Measurements from ENCODE around the gene XRN2.

The XRN2 gene, protein sequence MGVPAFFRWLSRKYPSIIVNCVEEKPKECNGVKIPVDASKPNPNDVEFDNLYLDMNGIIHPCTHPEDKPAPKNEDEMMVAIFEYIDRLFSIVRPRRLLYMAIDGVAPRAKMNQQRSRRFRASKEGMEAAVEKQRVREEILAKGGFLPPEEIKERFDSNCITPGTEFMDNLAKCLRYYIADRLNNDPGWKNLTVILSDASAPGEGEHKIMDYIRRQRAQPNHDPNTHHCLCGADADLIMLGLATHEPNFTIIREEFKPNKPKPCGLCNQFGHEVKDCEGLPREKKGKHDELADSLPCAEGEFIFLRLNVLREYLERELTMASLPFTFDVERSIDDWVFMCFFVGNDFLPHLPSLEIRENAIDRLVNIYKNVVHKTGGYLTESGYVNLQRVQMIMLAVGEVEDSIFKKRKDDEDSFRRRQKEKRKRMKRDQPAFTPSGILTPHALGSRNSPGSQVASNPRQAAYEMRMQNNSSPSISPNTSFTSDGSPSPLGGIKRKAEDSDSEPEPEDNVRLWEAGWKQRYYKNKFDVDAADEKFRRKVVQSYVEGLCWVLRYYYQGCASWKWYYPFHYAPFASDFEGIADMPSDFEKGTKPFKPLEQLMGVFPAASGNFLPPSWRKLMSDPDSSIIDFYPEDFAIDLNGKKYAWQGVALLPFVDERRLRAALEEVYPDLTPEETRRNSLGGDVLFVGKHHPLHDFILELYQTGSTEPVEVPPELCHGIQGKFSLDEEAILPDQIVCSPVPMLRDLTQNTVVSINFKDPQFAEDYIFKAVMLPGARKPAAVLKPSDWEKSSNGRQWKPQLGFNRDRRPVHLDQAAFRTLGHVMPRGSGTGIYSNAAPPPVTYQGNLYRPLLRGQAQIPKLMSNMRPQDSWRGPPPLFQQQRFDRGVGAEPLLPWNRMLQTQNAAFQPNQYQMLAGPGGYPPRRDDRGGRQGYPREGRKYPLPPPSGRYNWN

DNA sequence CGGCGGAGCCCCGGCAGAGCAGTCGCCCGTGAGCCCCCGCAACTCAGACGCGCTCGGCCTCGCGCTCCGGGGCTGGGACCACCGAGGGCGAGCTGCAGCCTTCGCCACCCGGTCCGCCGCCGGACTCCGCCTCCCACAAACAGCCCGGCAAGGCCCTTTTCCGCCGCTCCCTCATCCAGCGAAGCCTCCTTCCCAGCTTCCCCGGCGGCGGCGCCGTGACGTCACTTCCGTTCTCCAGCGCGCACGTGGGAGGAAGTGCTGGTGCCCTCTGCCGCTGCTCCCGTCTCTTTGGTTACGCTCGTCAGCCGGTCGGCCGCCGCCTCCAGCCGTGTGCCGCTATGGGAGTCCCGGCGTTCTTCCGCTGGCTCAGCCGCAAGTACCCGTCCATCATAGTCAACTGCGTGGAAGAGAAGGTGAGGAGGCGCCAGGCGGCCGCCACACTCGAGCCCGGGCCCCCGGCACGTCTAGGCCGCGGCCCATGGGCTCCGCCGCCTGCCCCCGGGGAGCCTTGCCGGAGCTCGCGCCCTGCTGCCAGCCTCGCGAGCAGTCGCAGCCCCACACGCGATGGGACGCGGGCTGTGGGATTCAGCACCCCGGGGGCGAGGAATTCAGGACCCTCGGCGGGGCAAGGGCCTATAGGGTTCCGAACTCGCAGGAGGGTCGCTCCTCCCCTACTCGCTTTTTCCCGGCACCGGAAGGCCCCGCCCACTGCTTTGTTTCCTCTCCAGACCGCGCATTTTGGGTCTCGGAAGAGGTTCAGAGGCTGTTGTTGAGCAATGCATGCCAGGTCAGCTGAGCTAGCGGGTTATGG lies at the start of gene XRN2:
Gene XRN2, plus strand, starts transcription at position 271 of the 811 bp plus-strand sequence. Its CDS starts 68 bp downstream, at position 339.
- peak; percentile 85 for DNase-seq (ENCODE audit: low read depth)

DNA sequence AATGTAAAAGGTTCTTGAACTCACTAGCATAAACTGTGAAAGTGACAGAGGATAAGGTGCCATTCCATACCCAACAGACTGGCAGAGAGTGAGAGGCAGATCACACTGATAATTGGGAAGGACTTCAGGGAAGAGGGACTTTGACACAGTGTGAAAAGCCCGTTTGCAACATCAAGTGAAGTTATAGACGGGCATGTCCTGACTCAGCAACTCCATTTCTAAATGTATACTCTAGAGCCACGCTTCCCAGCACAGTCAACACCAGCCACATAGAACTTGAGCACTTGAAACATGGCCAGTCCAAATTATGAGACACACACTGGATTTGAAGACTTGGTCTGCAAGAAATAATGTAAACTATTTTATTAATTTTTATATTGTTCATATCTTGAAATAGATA lies 45.9 kb upstream of the XRN2 start:
- DNase-seq (ENCODE audit: low read depth), result no peak

DNA sequence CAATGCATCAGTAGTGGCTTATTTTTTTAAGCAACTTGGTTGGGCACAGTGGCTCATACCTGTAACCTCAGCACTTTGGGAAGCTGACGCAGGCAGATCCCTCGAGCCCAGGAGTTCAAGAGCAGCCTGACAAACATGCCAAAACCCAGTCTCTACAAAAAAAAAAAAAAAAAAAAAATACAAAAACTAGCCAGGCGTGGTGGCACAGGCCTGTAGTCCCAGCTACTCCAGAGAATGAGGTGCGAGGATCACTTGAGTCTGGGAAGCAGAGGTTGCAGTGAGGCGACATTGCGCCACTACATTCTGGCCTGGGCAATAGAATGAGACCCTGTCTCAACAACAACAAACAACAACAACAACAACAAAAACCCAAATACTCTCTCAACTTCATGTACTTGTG lies 44.7 kb upstream of the XRN2 start:
- no peak for DNase-seq (ENCODE audit: low read depth)

DNA sequence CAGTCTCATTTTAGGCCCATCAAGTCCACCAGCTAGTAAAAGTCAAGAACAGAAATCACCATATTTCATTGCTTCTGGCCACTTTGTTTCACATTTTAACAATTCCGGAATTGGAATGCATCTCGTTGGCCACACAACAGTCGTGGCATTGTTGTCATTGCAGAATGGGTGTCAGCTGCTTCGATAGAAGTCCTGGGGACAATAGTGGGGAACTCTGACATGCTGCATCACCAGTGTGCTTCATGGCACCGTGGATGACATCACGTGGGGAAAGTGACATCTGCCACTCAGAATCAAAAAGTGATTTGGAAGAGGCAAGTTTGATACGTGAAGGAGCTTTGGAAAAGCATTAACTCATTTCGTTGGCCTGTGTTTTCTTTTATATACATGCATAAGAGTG lies 43.8 kb upstream of the XRN2 start:
- no peak for DNase-seq (ENCODE audit: low read depth)

DNA sequence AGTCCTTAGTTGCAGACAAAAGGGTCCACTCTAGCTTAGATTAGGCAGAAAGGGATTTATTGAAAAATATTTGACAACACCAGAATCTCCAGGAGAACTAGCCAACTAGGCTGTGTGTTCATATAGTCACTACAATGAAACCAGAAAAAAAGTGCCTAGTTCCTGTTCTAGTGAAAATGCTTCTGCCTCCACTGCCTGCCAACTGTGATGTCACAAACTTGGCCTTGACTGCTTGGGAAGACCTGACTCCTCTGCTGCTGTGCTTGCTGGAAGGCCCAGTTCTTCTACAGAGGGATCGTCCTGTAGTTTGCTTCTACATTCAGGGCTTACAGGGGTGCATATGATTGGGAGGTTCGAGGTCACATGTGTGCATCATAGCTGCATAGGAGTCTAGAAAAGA lies 40.3 kb upstream of the XRN2 start:
- DNase-seq (ENCODE audit: low read depth), result no peak

DNA sequence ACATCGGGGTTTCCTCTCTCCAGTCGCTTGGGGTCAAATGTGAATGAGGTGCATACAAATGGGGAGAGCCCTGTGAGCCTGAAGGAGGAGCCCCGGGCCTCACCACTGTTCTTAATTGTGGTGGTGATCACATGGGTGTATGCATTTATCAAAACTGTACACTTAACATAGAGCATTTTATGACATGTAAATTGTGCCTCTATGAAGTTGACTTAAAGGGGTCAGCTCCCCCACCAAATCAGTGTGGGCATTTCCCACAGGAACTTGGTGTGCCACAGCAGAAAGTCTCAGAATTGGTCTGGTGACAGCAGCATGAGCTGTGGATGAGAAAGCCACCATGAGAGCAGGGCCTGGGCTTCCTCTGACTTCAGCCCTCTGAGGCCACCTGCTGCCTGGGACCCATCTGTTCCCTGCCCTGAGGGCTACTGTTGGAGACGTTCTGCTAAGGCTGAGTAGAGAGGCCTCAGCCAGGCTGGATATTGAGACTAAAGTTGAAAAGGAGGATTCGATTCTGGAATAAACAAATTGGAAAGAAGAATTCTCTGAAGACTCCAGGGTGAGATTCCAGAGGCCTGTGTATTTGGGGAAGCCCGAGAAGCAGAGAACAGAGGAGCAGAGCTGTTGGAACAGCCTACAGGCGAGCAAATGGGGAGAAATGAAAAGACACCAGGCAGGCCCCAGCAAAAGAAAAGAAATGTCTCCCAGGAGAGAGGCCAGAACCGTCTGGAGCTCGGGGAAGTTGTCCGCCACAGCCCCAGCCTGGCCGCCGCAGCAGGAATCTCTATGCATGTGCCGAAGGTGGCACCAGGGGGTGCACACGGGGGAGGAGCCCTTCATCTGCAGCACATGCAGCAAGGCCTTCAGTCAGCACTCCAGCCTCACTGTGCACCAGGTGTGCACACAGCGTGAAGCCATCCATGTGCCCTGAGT lies 37.6 kb upstream of the XRN2 start:
- DNase-seq (ENCODE audit: low read depth), result no peak

DNA sequence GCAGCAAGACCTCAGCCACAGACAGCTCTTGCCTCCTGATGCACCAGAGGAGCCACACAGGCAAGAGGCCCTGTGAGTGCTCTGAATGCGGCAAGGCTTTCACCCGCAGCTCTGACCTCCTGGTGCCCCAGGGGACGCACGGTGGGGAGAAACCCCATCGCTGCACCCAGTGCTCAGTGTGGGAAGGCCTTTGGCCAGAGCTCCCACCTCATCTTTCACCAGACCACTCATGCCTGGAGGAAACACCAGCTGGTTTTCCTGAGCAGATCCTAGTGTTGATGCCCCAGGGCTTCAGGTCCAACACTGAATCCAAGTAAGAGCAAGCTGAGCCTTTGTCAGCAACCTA lies 37.0 kb upstream of the XRN2 start:
- no peak for DNase-seq (ENCODE audit: low read depth)

DNA sequence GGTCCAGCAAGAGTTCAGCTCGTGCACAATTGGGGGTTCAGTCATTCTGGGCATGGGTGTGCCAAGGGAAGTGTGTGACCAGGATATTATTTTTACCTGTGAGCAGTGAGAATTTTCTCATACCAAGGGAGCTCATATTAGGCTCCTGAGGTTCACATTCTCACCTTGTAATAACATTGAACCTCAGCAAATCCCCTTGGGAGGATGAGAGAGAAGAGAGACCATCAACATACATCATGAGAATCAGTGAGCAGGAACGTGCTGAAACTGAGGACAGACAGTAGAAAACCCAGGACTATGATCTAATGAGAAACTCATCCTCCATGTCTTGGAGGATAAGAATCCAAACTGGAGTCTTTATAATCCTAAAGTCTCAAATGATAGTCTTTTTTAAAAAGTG lies 33.4 kb upstream of the XRN2 start:
- DNase-seq (ENCODE audit: low read depth), result no peak

DNA sequence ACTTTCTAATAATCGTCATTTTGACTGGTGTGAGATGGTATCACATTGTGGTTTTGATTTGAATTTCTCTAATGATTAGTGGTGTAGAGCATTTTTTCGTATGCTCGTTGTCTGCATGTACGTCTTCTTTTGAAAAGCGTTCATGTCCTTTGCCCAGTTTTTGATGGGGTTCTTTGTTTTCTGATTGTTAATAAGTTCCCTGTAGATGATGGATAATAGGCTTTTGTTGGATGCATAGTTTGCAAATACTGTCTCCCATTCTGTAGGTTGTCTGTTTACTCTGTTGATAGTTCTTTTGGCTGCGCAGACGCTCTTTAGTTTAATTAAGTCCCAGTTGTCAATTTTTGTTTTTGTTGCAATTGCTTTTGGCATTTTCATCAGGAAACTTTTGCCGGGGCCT lies 32.3 kb upstream of the XRN2 start:
- DNase-seq (ENCODE audit: low read depth), result no peak

DNA sequence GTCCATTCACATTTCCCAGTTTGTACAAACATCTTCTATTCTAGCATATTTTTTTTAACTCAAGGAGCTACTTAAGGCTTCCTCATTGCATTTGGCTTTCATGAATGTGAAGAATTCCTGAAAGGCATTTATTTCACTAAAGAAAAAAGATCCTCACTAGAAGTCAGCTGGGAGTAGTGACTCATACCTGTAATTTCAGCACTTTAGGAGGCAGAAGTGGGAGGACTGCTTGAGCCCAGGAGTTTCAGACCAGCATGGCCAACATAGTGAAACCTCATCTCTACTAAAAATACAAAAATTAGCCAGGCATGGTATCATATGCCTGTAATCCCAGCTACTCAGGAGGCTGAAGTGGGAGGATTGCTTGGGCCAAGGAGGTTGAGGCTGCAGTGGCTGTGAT lies 30.9 kb upstream of the XRN2 start:
- DNase-seq (ENCODE audit: low read depth), result no peak

DNA sequence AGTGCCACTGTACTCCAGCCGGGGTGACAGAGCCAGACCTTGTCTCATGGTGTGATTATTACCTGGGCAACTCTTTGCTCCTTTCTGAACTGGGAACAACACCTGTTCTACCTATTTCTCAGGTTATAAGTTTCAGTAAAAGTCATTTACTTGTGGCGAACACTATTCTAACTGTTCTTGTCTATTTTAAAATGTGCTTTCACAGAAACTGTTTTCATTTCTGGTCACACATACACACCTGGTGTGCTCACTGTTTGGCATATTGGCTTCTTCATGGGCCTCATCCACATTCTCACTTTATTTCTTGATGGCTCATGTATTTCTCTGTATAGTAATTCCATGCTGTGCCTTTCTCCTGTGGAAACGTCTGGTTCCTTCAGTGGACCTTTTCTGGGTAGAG lies 30.5 kb upstream of the XRN2 start:
- DNase-seq (ENCODE audit: low read depth), result no peak

DNA sequence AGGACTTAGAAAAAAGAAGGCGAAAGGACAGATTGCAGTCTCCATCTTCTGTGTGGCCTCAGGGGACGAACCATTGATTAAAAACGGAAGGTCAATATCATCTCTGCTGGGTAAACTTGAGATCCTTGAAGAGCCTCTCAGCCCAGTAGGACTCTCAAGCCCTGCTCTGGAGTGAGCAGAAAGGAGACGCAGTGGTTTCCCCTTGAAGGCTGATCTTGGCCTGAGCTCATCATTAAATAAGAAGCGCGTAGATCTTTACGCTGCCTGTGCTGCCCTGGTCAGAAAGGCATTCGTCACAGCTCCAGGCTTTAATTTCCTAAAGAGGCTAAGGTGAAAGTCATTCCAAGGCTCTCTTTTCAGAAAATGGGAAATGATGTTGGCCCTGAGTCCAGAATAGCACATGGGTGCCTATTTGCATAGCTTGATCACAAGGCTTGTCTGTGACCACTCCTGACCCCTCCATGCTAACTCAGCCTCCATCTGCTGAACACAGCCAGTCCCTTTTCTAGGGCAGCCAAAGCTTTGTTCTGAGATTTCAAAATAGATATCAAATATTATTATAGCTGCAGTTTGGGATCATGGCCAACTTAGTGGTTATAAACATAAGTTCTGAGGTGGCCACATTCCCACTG lies 29.3 kb upstream of the XRN2 start:
- DNase-seq (ENCODE audit: low read depth), result no peak

DNA sequence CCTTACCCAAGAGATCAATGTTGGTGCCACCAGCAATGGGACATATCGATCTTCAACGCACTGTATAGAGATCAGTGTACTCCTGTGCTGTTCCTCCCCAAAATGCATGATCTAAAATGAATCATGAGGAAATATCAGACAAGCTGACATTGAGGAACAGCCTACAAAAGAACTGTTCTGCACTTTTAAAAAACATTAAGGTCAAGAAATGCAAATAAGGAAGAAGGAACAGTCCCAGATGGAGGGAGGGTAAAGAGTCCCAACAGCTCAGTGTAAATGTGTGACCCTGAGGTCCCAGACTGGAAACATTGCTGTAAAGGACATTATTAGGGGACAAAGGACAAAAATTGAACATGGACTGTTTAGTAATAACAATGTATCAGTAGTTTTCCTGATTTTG lies 24.3 kb upstream of the XRN2 start:
- no peak for DNase-seq (ENCODE audit: low read depth)

DNA sequence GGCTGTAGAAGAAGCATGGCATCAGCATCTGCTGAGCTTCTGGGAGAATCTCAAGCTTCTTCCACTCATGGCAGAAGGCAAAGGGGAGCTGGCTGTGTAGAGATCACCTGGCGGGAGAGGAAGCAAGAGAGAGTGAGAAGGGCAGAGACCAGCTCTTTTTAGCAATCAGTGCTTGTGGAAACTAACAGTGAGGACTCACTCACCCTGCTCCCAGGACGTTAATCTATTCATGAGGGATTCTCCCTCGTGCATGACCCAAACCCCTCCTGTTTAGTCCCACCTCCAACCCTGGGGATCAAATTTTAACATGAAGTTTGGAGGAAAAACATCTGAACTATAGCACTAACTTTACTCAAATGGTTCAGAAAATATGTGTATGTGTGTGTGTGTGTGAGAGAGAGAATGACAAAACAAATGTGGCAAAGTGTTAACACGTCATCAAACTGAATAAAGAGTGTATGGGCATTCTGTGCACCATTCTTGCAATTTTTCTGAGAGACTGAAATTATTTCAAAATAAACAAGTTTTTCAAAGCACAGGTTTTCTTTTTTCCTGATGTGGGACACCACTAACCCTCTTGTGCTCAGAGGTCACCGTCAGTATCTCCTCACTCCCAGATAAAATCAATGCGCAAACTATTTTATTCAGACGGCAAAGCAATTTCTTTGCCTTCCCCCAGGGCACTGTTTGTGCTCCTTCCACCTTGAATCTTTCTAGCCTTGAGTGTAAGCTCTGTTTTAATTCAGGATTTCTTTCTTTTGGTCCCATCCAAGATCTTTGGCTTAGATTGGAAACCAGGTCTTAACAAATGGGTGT lies 23.2 kb upstream of the XRN2 start:
- no peak for DNase-seq (ENCODE audit: low read depth)

DNA sequence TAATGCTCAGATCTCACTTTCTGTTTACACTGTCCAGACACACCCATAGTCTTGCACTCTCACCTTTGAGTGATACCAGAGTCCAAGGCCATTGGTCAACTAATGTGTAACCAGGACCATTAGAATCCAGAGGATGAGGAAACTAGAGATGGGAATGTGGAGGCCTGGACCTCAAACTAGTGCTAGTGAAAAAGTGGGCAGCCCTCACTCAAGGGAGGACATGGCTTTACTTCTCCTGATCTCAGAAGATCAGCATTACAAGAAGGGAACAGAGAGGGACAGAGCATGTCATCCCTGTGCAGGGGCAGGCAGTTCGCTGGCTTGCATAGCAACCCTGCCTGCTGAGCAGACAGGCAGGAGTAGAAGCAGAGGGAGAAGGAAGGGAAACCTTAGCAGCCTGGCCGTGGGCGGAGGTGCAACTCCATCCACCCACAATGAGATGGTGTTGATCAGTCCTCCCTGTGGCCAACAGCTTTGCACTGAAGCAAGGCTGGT lies 22.6 kb upstream of the XRN2 start:
- no peak for DNase-seq (ENCODE audit: low read depth)

DNA sequence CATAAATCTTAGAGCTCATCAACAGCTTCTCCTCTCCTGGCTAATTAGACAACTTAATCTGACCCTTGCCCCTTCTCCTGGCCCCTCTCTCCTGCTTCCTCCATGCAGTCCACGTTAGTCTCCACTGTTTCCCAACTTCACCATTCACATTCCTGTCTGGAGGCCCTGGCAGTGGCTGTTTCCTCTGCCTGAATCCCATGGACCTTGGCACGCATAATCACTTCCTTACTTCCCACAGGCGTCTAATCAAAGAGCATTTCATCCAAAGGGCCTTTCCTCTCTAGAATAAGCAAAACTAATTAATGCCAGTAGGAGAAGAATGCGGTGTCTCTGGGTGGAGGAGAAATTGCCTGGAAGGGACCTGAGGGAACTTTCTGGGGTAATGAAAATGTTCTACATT lies 16.4 kb upstream of the XRN2 start:
- no peak for DNase-seq (ENCODE audit: low read depth)

DNA sequence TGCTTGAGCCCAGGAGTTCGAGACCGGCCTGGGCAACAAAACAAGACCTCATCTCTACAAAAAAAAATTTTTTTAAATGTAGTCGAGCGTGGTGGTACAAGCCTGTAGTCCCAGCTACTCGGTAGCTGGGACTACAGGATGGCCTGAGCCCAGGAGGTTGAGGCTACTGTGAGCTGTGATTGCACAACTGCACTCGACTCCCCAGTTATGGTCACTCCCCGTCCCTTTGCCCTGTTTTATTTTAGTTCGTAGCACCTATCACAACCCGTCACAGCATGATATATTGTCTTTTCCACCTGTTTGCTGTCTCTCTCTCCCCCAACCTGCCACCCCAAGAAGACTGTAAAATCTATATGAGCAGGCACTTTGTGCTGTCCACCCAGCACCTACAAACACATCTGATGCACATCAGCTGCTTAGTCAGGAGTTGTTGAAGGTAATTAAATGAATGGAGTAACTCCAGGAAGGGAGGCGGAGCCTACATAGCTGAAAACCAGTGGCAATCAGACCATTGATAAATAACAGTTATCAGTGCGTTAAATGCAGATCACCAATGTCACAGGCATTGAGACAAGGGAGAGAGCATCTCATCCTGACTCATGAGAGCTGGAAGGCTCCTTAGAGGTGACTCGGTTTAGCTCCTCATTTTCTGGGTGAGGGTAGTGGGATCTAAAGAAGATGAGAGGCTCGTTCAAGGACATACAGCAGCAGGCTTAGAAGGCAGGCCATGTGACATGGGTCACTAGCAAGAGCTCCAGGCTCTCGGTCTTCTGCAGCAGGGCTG lies 14.4 kb upstream of the XRN2 start:
- DNase-seq (ENCODE audit: low read depth), result no peak

DNA sequence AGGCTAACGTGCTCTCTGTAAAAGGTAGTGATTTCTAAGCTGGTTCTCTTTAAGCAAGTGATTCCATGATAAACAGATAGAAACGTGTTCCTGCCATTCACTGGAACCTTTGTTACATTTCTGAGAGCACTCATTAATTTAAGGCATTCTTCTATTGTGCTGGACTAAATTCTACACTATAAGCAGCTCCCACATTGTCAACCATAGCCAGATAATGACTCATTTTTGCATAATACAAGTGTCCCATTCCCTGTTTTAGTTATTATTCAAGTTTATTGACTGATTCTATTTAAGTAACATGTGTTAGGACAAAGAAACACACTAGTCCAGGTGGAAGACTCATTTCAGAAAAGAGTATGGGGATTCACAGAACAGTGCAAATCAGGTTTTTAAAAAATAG lies 13.5 kb upstream of the XRN2 start:
- DNase-seq (ENCODE audit: low read depth), result no peak

DNA sequence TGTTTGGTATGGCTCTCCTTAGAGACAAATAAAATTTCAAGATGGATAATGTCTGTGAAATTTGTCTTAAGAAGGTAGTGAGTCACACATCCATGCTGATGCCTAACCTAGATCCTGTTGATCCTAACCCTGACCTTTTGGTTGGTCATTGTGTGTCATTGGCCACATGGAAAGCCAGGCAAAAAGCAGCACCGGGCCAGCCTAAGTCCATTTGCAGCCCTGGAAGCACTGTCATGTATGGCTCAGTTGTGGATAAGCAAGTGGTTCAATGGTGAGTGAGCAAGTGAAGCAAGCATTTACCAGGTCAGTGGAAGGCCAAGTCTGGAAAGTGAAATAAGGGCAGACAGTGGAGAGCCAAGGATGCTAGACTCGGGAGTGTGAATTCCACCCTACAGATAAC lies 12.1 kb upstream of the XRN2 start:
- no peak for DNase-seq (ENCODE audit: low read depth)

Measured in fibroblast of the conjunctiva (primary cell).